NCI-H526 treated with DMSO at 0.1 percent for 48 hours (cell line): Measurements from ENCODE around the gene B4GAT1.

ENCODE experiments used
- DNase-seq: peaks from one replicate; lab custom pipeline; 2025; lab: John Stamatoyannopoulos, UW

B4GAT1 gene

GRCh38 chr11:66336234-66337102 lies 11.0 kb downstream of the B4GAT1 start, which contains the start of gene RIN1:
TSS of gene RIN1 (minus strand) at chr11:66336434. CDS start at chr11:66336402, 32 bp downstream.
- DNase-seq: peak; percentile 13

GRCh38 chr11:66335531-66336233 lies 11.7 kb downstream of the B4GAT1 start:
- DNase-seq: no peak

GRCh38 chr11:66334605-66335442 lies 12.6 kb downstream of the B4GAT1 start:
- DNase-seq: no peak

GRCh38 chr11:66333896-66334604 lies 13.4 kb downstream of the B4GAT1 start:
- DNase-seq: peak; percentile 5

- no peak for DNase-seq
Observed at GRCh38 chr11:66333220-66333877, 14.1 kb downstream of the B4GAT1 start.

- DNase-seq: no peak
Observed at GRCh38 chr11:66332371-66333219, 14.8 kb downstream of the B4GAT1 start.

- DNase-seq: no peak
Observed at GRCh38 chr11:66331542-66332370, 15.7 kb downstream of the B4GAT1 start.

- no peak for DNase-seq
Observed at GRCh38 chr11:66330931-66331330, 16.5 kb downstream of the B4GAT1 start.

- DNase-seq: no peak
Observed at GRCh38 chr11:66329165-66329673, 18.2 kb downstream of the B4GAT1 start.

GRCh38 chr11:66328302-66329144 lies 18.9 kb downstream of the B4GAT1 start:
- peak; percentile 68 for DNase-seq

- DNase-seq: no peak
Observed at GRCh38 chr11:66328031-66328301, 19.5 kb downstream of the B4GAT1 start.

- no peak for DNase-seq
Observed at GRCh38 chr11:66327171-66328030, 20.0 kb downstream of the B4GAT1 start.

- no peak for DNase-seq
Observed at GRCh38 chr11:66326261-66327111, 20.9 kb downstream of the B4GAT1 start.

- no peak for DNase-seq
Observed at GRCh38 chr11:66325263-66325671, 22.2 kb downstream of the B4GAT1 start.

- no peak for DNase-seq
Observed at GRCh38 chr11:66324664-66325063, 22.8 kb downstream of the B4GAT1 start.

- no peak for DNase-seq
Observed at GRCh38 chr11:66323684-66324083, 23.7 kb downstream of the B4GAT1 start.
